Omental fat pad (tissue), 4 donors: ENCODE measurements around the gene PKDCC. TPM values are rescaled to one million over a fixed set of nuclear protein-coding genes. Genes with fewer than 3 reads are reported as not detected.
A peak's percentile ranks its signal among the peaks of the same experiment; 100 is the strongest.

Source experiments
- ATAC-seq: fragments of 150-250 bp; one replicate; pipeline ENCODE4 v1.9.1; 2016; ENCODE audit warnings: mild to moderate bottlenecking, moderate library complexity; ENCODE audit not compliant: low FRiP score
- DNase-seq: peaks from one replicate; pipeline ENCODE4 v3.0.0-alpha.2; 2019; ENCODE audit warnings: low spot score
- total RNA-seq, 4 donors: library from RNA; depleted of rRNA; stranded (reverse); fragments of >200 nt; gene quantifications; one replicate each; pipeline ENCODE4 v1.1.0, GENCODE V29; 2016
- TF ChIP-seq, protein P1 (sequence below), 3 donors: fragments of 450-650 bp; IDR thresholded peaks; one replicate each; pipeline ENCODE4 v1.5.1; 2016 to 2017; ENCODE audit warnings: antibody characterized with exemption in 3 of 3, mild to moderate bottlenecking in 3 of 3, moderate library complexity in 2 of 3

PKDCC gene
- total RNA-seq, 4 donors from 2014 or later = 72.6 to 307 (median 149) TPM

DNA sequence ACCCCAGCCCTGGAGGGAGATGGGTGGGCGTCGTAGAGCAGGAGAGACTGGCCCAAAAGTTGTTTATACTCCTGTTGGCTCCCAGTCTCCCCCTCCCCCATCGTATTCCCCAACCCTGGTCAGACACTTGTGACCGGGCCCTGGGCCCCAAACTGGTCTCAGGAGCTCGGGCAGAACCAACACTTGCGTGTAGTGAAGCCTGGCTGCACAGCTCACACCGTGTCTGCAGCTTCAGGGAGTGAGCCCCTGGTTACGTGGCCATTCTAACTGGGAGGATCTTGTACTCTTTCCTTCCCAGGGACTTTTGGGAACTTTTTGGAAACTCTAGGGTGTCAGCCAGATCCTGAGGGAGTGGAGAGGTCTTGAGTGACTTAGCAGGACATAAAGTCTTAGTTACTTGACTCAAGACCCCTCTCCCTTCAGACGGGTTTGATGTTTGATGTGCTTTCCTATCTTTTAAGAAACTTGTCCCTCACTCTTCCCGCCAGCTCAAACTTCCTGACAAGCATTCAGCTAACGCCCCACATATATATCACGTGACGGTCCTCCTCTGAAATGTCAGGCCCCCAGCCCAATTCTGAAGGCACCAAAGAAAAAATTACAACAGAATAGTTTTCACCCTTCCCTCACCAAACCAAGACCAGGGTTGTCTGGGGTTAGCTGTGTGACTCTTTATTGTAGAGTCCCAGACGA is 2.3 kb downstream of the PKDCC start:
- TF ChIP-seq, protein P1, sequence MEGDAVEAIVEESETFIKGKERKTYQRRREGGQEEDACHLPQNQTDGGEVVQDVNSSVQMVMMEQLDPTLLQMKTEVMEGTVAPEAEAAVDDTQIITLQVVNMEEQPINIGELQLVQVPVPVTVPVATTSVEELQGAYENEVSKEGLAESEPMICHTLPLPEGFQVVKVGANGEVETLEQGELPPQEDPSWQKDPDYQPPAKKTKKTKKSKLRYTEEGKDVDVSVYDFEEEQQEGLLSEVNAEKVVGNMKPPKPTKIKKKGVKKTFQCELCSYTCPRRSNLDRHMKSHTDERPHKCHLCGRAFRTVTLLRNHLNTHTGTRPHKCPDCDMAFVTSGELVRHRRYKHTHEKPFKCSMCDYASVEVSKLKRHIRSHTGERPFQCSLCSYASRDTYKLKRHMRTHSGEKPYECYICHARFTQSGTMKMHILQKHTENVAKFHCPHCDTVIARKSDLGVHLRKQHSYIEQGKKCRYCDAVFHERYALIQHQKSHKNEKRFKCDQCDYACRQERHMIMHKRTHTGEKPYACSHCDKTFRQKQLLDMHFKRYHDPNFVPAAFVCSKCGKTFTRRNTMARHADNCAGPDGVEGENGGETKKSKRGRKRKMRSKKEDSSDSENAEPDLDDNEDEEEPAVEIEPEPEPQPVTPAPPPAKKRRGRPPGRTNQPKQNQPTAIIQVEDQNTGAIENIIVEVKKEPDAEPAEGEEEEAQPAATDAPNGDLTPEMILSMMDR (IDR thresholded peaks at IDR 0.05) = no peak
- no peak for DNase-seq
- ATAC-seq = no peak

DNA sequence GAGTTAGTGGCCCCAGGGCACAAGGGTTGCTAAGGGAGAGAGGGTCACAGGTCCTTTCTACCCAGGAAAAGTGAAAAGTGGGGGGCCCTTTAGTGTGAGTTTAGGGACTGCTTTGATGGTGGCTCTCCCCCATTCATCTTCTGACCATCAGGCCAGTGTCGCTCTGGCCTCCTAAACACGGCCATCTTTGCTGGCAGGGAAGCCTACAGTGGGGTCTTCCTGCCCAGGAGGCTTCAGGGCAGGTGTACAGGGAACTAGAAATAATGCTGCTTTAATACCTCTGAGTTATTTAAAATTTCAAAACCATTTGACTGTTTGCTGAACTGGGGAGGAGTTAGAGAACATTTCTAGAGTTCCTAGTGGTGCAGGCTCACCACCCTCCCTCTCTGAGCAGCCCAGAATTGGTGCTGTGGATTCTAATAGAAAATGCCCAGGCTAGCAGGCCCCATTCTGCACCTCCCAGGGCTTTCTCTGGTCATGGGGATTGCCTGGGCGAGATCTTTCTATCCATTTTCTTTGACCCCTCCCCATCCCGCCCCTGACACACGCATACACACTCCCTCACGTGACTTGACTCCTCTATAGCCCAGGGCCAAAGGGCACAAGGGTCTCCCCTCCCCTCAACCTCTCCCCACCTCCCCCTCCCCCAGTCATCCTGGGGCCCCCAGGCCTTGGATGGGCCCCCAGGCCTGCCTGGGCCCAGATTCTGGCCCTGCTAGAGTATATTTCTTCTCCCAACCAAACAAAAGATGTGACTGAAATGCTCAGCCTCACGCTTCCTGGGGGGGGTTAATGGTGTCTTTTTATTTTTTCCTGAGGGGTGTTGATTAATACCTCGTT is 3.1 kb downstream of the PKDCC start:
- ATAC-seq (no peak), DNase-seq (no peak)
- TF ChIP-seq, protein P1 (IDR thresholded peaks at IDR 0.05) = no peak

DNA sequence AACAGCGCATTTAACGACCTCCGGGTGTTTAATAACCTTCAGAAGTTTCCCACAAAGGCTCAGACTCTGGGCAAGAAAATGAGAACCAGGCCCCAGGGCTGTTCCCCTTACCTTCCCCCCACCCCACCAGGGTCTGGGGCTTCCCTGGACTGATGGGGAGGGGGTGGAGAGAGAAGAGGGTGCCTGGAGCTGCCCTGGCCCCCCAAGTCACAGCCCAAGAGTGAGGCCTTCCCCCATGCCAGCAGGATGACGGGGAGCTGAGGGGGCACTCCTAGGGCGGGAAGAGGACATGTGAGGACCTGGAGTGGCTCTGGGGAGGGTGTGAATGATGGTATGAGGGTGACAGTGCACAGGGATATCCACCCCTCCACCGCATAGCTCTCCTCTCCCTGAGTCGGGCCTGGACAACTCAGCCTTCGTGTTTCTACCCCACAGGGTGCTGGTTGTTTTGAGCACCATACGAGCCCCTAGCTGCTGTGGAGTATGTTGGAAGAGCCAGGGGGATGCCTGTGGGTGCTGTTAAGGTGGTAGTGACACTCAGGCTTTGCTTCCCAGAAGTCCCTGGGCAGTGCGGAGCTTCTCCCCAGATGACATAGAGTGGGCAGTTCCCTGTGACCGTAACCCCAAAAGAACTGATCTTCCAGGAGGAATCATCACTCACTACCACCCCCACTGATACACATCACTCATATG is 3.9 kb downstream of the PKDCC start:
- TF ChIP-seq, protein P1 (IDR thresholded peaks at IDR 0.05) = no peak
- ATAC-seq (no peak), DNase-seq (no peak)

DNA sequence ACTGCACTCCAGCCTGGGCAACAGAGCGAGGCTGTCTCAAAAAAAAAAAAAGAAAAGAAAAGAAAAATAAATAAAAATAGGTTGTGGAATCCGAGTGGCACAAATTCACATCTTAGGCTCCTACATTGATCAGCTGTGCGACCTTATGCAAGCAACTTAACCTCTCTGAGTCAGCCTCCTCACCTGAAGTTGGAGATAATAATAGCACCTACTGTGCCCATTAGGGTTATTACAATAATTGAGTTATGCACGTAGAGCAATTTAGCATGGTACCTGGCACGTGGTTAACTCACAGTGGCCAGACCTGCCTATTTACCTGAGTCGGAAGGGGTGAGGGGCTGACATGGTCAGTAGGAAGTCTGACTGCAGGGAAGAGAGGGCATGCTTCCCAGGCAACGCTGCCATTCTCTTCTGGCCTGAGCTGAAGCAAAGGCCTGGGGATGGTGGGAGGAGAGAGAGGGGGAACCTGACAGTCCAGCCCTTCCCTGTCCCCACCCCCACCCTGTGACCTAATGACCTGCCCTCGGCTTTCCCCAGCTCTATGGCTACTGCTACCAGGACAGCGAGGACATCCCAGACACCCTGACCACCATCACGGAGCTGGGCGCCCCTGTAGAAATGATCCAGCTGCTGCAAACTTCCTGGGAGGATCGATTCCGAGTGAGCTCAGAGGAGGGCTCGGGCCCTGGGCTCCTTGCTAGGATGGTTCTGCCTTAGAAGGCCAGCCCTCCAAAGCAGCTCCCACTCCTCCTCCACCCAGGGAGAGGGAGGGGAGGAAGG is 5.1 kb downstream of the PKDCC start:
- no peak for DNase-seq
- ATAC-seq = peak; percentile 63
- TF ChIP-seq, protein P1 (IDR thresholded peaks at IDR 0.05) = no peak

DNA sequence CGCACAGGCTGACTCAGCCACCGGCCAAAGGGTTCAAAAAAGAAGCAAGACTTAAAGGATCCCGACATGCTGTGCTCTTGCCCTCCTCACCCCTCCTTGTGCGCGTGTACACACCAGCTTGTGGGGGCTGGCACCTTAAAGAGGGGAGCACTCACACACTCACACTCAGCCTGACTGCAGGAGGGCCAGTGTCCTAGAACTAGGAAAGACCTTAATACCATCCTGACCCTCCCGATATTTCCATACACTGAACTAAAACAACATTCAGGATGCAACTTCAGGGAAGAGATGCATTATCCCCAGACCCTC is 5.6 kb downstream of the PKDCC start:
- DNase-seq (no peak), ATAC-seq (no peak)
- TF ChIP-seq, protein P1 (IDR thresholded peaks at IDR 0.05) = no peak

DNA sequence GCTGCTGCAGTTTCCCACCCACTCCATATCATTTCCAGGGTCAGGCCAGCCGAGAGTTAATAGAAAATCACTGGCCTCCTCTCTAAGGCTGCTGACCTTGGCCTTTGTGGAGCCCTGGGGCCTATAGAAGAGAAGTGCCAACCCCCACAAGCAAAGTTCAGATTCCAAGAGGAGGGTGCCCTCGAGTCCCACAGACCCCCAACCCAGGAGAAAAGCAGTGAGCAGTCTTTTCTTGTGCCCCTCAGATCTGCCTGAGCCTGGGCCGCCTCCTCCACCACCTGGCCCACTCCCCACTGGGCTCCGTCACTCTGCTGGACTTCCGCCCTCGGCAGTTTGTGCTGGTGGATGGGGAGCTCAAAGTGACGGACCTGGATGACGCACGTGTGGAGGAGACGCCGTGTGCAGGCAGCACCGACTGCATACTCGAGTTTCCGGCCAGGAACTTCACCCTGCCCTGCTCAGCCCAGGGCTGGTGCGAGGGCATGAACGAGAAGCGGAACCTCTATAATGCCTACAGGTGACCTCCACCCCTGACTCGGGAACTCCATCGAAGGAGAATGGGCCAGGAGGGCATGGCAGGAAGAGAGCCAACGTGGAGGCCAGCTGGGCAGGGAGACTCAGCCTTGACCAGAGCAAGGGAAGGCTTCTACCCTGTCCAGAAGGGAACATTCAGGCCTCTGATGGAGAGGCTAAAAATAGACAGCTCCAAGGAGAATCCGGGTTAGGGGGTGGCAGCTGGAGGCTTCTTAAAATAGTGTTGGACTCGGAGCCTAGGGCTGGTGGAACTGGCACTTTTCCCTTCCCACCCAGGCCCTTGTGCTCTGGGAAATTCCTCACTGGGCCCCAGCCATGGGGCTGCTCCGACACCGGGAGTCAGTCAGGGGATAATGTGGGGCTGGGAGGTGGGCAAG is 6.2 kb downstream of the PKDCC start:
- TF ChIP-seq, protein P1 (IDR thresholded peaks at IDR 0.05) = no peak
- no peak for DNase-seq
- ATAC-seq = peak; percentile 17
